GDM1 (cell line): ENCODE results near the gene ATP1A4.
A peak's percentile ranks its signal among the peaks of the same experiment; 100 is the strongest.

Experiments
- DNase-seq: peaks from one replicate; lab custom pipeline; 2025; lab: John Stamatoyannopoulos, UW

ATP1A4 gene

GRCh38 chr1:160146107-160146506 is 5.3 kb upstream of the ATP1A4 start:
- DNase-seq = no peak

- no peak for DNase-seq
Measured at GRCh38 chr1:160148121-160148520, 3.3 kb upstream of the ATP1A4 start.

- no peak for DNase-seq
Measured at GRCh38 chr1:160149233-160149632, 2.2 kb upstream of the ATP1A4 start.

- DNase-seq = no peak
Measured at GRCh38 chr1:160149716-160150115, 1.7 kb upstream of the ATP1A4 start.

- no peak for DNase-seq
Measured at GRCh38 chr1:160154790-160155189, 3.4 kb downstream of the ATP1A4 start.

- DNase-seq = no peak
Measured at GRCh38 chr1:160156361-160156760, 5.0 kb downstream of the ATP1A4 start.

GRCh38 chr1:160157174-160157573 is 5.8 kb downstream of the ATP1A4 start:
- DNase-seq = no peak

GRCh38 chr1:160158031-160158430 is 6.6 kb downstream of the ATP1A4 start:
- DNase-seq = no peak

- no peak for DNase-seq
Measured at GRCh38 chr1:160158534-160158933, 7.1 kb downstream of the ATP1A4 start.

GRCh38 chr1:160159846-160160245 is 8.4 kb downstream of the ATP1A4 start:
- DNase-seq = no peak

- no peak for DNase-seq
Measured at GRCh38 chr1:160161965-160162705, 10.7 kb downstream of the ATP1A4 start.

- no peak for DNase-seq
Measured at GRCh38 chr1:160162931-160163330, 11.5 kb downstream of the ATP1A4 start.

GRCh38 chr1:160163615-160164014 is 12.2 kb downstream of the ATP1A4 start:
- no peak for DNase-seq

- DNase-seq = no peak
Measured at GRCh38 chr1:160164121-160164520, 12.7 kb downstream of the ATP1A4 start.

- DNase-seq = no peak
Measured at GRCh38 chr1:160166166-160166868, 14.9 kb downstream of the ATP1A4 start.

GRCh38 chr1:160167056-160167455 is 15.7 kb downstream of the ATP1A4 start:
- no peak for DNase-seq

- no peak for DNase-seq
Measured at GRCh38 chr1:160167580-160167979, 16.2 kb downstream of the ATP1A4 start.

- no peak for DNase-seq
Measured at GRCh38 chr1:160168016-160168415, 16.6 kb downstream of the ATP1A4 start.

GRCh38 chr1:160168609-160169369 is 17.4 kb downstream of the ATP1A4 start:
- no peak for DNase-seq

GRCh38 chr1:160169553-160170399 is 18.4 kb downstream of the ATP1A4 start:
- peak; percentile 22 for DNase-seq

GRCh38 chr1:160171354-160171753 is 20.0 kb downstream of the ATP1A4 start:
- no peak for DNase-seq

GRCh38 chr1:160171980-160172379 is 20.6 kb downstream of the ATP1A4 start:
- no peak for DNase-seq
